IPS DF 19.7 (cell line): ENCODE results near the gene TNFRSF1B.

Source experiments
- DNase-seq: peaks from one replicate; pipeline ENCODE4 v3.0.0-alpha.2; 2013; ENCODE audit warnings: low read depth, low spot score

The TNFRSF1B gene

DNA sequence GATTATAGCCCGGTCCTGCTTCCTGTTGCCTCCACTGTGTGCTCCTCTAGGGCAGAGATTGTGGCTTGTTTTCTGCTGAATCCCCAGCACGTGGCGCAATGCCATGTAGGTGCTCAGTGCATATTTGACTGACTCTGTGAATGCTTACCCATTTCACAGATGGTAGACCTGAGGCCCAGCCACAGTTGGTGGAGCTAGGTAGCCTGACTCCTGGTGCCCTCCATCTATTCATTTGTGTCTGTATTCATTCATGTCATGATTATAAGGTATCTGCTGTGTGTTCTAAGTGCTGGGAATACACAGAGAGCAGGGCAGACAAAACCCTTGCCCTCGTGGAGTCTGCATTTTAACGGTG lies 22.5 kb downstream of the TNFRSF1B start:
- no peak for DNase-seq

DNA sequence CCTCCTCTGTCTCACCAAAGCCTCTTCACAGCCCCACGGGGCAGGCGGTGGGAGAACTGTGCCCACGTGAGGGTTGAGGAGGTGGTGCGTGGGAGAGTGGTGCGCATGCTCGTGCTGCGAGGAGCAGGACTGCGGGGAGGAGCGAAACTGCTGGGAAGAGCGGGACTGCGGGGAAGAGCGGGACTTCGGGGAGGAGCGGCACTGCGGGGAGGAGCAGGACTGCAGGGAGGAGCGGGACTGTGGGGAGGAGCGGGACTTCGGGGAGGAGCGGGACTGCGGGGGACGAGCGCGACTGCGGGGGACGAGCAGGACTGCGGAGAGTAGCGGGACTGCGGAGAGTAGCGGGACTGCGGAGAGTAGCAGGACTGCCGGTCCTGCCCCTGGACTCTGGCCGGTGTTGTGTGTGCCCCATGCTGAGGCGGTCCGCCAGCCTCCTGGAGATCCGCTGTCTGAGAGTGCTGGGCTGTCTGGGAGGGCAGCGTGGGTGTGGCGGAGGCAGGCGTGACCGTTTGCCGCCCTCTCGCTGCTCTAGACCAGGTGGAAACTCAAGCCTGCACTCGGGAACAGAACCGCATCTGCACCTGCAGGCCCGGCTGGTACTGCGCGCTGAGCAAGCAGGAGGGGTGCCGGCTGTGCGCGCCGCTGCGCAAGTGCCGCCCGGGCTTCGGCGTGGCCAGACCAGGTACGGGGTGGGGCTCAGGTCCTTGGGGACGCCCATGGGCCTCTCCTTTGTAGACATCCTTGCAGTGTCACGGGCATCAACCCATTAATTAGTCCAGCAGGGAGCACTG lies 24.6 kb downstream of the TNFRSF1B start:
- DNase-seq, result no peak

DNA sequence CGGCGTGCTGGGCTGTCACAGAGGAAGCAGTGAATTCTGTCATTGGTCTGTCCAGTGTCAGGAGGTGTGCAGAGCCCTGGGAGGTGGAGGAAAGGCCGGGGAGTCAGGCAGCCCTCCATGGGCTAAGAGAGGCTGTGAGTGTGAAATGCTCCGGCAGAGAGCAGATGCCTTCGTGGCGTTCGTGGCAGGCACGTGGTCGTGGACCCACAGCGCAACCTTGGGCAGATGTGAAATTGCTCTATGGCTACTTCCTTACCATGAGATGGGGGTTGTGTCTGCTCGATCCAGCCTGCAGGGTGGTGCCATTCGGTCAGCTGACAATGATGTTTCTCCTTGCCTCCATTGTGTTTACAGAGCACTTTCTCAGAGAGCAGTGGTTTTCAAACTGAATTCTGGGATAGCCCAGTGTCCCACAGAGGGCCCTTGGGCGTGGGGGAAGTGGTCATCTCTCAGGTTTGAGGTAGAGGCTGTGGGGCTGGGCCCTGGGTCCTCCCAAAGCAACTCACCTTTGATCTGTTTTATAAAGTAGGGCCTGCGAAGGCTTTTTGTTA lies 27.9 kb downstream of the TNFRSF1B start:
- DNase-seq, result no peak

DNA sequence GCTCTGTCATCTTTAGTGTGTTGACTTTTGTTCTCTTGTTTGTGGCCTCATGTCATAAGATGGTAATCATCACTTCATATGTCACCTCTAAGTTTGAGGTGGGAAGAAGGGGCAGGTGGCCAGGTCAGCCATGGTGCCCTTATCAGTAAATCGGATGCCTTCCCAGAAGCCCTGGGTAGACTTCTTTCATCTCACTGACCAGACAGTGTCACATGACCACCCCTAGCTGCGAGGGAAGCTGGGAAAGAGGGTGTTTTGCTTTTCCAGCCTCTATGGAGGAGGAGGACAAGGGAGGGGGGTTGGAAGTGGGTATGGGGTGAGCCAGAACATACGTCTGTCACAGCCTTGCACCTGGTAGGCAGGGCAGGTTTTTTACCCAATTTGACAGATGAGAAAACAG lies 28.6 kb downstream of the TNFRSF1B start:
- no peak for DNase-seq

DNA sequence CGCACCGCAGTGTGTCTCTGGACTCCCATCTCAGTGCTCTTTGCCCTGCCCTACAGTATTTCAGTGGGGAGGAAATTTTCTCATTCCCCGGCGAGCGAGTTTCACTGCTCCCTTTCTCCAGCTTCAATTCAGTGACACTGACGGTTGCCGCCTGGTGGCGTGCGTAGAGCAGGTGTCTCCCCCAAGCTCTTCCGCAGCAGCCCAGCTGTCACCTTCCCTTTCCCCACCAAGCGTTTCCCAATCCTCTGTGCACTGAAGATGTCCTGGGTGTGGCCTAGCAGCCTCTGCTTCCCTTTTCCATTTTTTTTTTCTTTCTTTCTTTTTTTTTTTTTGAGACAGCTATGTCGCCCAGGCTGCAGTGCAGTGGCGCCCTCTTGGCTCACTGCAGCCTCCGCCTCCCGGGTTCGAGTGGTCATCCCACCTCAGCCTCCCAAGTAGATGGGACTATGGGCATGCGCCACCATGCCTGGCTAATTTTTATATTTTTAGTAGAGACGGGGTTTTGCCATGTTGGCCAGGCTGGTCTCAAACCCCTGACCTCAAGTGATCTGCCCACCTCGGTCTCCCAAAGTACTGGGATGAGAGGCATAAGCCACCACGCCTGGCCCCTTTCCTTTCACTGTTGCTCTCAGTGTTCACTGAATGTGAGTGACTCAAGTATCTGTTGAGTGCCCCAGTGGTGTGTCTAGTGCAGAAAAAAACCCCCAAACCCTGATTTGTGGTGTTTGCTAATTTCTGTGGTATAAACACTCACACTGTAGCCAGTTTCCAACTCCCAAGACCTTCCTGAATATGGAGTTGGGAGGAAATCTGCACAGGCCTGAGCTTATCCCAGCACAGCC lies 30.1 kb downstream of the TNFRSF1B start:
- peak; percentile 54 for DNase-seq

DNA sequence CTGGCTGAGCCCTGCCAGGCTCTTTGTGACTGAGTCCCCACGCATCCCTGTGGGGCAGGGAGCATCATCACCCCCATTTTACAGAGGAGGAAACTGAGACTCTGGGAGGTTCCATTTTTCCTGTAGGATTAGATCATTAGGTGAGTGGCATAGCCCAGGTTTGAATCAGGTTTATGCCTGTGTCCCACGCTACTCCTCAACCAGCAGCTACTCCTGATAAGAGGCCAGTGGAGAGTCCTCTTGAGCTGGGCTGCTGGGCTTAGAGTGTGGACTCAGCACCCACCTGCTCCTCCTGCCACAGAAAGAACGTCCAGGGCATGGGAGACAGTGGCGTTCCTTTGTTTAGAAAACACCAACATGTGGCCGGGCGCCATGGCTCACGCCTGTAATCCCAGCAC lies 30.7 kb downstream of the TNFRSF1B start:
- DNase-seq, result no peak

DNA sequence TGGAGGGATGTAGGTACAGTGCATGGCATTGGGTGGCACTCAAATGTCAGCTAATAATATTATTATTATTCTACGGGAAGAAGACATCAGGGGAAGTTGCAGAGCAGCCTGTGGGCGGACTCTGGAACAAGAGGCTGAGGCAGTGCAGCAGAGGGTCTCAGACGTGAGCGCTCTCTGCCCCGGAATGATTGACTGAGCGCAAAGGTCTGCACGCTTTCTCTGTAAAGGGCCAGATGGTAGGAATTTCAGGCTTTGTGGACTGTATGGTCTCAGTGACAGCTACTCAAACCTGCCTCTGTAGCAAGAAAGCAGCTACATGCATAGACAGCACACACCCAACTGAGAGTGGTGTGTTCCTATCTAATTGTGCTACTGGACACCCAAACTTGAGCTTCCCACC lies 33.4 kb downstream of the TNFRSF1B start:
- DNase-seq, result no peak

DNA sequence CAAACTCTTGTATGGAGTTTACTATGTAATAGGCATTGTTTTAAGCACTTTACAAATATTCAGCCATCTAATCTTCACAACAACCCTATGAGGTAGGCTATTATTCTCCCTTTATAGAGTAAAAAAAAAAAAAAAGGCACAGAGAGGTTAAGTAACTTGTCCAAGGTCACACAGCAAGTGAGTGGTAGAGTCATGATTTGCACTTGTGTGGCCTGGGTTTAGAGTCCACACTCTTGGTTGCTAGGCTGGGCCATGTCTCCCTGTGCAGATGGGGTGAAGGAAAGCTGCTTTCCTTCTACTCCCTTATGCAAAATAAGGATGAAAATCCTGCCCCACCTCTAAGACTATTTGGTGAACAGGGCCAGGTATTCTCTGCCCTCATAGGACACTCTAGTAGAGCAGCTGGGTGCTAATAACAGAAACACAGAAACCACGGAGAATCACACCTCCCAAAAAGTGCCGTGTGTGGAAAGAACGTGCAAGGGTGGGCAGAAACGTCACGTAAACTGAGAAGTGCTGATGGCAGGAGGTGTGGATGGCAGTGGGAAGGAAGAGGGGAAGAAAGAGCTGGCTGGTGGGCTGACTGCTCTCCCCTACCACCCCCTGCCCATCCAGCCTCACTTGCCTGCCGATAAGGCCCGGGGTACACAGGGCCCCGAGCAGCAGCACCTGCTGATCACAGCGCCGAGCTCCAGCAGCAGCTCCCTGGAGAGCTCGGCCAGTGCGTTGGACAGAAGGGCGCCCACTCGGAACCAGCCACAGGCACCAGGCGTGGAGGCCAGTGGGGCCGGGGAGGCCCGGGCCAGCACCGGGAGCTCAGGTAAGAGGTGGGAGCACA lies 34.8 kb downstream of the TNFRSF1B start:
- DNase-seq, result no peak

DNA sequence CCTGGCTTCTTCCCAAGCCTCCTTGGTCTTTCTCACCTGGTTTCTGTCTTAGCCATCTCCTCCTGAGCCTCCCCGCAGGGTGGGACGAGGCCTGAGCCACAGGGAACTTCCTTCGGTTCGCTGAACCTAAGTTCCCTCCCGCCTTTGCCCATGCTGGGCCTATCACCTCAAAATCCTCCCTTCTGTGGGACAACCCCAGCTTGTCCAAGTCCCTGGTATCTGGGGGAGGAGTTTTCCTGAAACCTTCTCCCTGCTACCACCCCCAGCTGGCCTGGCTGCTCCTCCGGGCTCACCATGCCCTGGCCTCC lies 35.4 kb downstream of the TNFRSF1B start:
- DNase-seq, result no peak

DNA sequence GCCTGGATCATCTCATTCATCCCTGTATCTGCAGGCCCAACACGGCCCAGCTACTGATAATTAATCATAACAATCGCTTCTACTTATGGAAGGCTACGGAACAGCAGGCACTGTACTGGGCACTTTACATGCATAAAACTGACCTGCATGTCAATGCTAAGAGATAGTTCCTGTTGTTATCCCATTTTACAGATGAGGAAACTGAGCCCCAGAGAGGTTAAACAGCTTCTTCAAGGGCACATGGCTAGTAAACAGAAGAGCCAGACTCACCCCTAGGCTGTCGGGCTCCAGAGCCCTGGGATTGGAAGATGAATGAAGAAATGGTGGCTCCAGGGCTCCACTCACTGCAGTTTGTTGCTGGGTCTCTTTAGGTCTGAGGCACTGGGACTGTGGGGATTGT lies 35.8 kb downstream of the TNFRSF1B start:
- DNase-seq, result no peak

DNA sequence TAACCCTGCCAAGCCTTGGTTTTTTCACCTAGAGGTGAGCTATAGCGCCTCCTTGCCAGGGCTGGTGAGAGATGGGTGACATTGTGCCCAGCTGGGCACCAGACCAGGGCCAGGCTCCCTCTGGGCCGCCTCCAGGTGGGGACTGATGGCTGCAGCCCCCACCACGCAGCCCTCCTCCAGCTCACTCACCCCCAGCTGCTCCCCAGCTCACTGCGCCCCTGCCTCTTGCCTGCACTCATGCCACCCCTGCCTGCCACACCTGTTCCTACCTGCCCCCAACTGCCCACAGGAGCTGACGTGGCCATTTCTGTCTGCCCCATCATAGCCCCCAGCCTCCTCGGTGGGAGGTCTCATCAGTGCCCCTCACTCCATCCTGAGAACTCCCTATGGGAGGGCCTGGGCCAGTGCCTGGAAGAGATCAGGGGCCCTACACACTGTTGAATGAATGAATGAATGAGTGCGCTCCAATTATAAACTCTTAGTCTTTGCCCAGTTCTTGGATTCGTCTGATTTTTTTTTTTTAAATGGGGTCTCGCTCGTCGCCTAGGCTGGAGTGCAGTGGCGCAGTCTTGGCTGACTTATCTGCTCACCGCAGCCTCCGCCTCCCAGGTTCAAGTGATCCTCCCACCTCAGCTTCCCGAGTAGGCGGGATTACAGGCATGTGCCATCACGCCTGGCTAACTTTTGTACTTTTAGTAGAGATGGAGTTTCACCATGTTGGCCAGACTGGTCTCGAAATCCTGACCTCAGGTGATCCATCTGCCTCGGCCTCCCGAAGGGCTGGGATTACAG lies 36.6 kb downstream of the TNFRSF1B start:
- no peak for DNase-seq

DNA sequence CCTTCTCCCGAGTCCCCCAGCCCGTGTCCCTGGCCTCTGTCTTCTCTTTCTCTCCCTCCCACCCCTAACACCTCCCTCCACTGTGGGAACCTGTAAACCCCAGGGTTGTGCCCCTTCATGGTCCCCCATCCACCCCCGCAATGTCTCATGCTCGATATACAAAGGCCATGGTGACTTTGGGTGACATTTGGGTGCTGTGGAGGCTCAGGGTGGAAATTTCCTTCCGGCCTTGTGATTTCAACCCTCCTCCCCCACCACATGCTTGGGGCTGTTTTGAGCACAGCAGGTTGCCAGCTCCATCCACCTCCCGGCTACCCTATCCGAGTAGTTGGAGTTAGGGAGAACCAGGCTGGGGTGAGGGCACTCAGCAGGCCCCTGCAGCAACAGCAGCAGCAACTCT lies 37.3 kb downstream of the TNFRSF1B start:
- no peak for DNase-seq

DNA sequence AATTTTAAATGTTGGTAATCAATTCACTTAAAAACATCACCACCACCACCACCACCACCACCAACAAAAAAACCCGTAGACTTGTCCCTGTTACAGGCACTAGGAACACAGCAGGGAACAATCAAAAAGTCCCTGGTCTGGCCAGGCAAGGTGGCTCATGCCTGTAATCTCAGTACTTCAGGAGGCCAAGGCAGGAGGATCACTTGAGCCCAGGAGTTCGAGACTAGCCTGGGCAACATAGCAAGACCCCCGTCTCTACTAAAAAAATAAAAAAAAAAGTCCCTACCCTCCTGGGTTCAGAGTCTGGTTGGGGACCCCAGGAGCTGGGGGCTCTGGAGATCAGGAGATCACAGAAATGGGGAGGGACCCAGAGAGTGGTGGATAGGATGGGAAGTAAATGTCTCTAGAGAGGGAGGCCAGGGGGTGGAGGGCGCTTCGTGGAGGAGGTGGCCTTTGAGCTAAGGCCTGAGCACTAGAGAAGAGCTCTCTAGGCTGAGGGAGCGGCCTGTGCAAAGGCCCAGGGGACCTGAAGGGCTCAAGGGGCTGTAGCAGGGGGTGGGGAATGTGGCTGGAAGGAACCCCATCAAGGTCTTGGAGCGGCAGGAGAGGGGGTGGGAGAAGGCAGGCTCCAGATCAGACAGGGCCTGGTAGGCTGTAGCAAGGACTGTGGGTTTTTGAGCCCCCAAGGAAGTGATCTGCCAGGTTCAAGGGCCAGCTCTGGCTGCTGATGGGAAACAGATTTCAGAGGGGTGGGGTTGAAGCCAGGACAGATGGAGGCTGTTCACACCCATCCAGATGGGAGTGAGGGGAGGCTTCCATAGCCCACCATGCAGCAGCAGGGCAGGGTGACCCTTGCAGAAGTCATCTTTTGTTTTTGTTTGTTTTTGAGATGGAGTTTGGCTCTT lies 38.2 kb downstream of the TNFRSF1B start:
- DNase-seq, result no peak

DNA sequence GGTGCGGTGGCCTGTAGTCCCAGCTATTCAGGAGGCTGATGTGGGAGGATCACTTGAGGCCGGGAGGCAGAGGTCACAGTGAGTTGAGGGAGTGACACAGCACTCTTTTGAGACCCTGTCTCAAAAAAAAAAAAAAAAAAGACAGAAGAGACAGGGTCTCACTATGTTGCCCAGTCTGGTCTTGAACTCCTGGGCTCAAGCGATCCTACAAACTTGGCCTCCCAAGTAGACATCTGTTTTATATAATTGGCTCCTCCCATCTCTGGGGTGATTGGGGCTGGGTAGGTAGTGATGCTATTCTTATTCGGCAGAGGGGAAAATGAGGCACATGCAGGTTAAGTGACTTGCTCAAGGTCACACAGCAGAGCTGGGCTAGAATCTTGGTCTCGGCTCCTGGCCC lies 39.4 kb downstream of the TNFRSF1B start:
- DNase-seq, result no peak

DNA sequence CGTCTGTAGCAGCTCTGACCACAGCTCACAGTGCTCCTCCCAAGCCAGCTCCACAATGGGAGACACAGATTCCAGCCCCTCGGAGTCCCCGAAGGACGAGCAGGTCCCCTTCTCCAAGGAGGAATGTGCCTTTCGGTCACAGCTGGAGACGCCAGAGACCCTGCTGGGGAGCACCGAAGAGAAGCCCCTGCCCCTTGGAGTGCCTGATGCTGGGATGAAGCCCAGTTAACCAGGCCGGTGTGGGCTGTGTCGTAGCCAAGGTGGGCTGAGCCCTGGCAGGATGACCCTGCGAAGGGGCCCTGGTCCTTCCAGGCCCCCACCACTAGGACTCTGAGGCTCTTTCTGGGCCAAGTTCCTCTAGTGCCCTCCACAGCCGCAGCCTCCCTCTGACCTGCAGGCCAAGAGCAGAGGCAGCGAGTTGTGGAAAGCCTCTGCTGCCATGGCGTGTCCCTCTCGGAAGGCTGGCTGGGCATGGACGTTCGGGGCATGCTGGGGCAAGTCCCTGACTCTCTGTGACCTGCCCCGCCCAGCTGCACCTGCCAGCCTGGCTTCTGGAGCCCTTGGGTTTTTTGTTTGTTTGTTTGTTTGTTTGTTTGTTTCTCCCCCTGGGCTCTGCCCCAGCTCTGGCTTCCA lies 40.1 kb downstream of the TNFRSF1B start:
- no peak for DNase-seq

DNA sequence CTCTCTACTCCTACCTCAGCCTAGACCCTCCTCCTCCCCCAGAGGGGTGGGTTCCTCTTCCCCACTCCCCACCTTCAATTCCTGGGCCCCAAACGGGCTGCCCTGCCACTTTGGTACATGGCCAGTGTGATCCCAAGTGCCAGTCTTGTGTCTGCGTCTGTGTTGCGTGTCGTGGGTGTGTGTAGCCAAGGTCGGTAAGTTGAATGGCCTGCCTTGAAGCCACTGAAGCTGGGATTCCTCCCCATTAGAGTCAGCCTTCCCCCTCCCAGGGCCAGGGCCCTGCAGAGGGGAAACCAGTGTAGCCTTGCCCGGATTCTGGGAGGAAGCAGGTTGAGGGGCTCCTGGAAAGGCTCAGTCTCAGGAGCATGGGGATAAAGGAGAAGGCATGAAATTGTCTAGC lies 41.5 kb downstream of the TNFRSF1B start:
- DNase-seq, result no peak

DNA sequence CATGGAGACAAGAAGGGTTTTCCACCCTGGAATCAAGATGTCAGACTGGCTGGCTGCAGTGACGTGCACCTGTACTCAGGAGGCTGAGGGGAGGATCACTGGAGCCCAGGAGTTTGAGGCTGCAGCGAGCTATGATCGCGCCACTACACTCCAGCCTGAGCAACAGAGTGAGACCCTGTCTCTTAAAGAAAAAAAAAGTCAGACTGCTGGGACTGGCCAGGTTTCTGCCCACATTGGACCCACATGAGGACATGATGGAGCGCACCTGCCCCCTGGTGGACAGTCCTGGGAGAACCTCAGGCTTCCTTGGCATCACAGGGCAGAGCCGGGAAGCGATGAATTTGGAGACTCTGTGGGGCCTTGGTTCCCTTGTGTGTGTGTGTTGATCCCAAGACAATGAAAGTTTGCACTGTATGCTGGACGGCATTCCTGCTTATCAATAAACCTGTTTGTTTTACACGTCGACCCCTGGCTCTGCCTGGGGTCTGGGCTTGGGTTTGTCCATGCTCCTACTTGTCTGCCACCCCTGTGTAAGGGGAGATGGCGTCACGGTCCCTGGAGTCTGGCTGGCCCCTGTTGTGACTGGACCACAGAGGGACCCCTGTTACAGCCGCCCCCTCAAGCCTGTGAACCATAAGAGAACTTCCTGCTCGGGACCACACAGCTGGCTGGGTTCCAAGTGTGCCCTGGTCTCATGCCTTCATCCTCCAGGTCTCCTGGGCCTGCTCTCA lies 42.1 kb downstream of the TNFRSF1B start:
- no peak for DNase-seq

DNA sequence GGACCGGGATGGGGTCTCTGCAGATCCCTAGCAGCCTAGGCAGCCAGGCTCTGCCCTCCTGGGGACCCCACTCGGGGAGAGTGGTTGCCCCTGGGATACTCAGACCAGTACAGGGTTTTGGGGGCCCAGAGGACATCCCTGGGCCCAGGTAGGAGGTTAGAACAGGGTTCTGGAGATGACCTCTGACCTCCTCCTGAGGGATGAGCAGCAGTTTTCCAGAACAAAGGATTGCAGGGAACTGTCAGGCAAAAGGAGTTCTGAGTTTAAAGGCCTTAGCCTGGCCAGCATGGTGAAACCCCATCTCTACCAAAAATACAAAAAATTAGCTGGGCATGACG lies 42.7 kb downstream of the TNFRSF1B start:
- DNase-seq, result no peak
